CD4-positive, alpha-beta T cell treated with Interleukin-10 for 1 hour (primary cell): Measurements from ENCODE around the gene PRKCZ.
A peak's percentile ranks its signal among the peaks of the same experiment; 100 is the strongest.

Experiments
- DNase-seq: peaks from one replicate; pipeline ENCODE4 v3.0.0-alpha.2; 2020

The PRKCZ gene

DNA sequence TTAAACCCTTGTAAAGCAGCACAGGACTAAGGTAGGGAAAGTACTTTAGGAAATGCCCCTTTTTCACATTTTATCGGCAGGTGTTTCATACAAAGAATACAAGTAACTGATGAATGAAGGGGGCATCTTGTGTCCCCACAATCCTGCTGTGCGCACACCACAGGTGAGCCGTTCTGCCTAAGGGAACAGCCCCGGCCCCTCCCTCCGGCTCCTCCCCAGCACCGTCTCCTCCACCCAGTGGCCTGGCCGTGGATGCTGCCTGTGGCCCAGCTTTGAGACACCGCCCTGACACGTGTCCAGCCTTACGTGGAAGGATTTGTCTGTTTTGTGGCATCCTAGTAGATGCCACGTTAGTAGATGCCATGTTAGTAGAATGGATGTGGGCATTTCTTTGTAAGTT, 131.5 kb downstream of the PRKCZ start:
- no peak for DNase-seq

DNA sequence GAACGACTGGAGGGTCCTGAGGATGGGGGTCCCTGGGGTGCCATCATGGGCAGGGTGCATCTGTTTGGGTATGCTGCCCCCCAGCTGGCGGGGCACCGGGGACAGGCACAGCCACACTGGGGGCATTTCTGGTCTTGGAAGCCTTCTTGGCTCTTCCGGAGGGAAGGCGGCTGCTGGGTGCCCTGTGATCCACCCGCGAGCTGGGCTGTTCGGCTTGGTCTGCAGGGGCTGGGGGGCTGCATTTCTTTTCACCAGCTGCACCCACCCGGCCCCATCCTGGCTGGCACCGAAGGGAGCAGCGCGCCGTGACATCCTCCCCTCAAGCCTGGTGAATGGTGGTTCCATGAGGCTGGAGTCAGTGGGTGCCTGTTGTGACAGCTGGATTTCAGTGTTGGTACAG, 132.2 kb downstream of the PRKCZ start:
- DNase-seq = no peak

DNA sequence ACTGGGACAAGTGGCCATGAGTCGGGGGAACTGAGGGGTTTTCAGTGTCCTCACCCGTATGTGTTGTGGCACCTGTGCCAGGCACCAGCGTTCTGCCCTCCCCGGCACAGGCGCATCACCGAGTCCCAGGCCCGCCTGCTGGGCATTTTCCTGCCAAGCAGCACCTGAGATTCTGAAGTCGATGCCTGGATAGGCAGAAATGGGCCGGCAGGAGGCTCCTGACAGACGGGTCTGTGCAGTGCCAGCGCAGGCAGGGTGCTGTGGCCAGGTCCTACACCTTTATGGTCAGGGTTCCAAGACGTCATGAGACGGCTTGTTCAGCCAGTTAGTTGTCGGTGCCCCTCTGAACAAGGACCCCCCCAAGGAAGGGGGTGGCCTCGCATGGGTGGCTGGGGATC, 133.7 kb downstream of the PRKCZ start:
- no peak for DNase-seq

DNA sequence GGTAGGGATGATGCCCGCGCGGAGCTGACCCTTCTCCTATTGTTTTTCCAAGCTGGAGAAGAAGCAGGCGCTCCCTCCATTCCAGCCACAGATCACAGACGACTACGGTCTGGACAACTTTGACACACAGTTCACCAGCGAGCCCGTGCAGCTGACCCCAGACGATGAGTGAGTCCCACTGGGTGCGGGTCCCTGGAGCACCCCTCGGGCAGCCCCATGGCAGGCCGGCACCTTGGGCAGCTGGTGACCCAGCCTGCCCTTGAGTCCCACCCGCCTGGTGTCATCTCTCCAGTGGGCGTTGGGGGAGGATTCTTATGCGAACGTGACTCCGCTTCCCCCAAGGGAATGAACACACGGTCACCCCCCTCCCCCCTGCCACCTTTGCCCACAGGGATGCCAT, 134.3 kb downstream of the PRKCZ start:
- no peak for DNase-seq

DNA sequence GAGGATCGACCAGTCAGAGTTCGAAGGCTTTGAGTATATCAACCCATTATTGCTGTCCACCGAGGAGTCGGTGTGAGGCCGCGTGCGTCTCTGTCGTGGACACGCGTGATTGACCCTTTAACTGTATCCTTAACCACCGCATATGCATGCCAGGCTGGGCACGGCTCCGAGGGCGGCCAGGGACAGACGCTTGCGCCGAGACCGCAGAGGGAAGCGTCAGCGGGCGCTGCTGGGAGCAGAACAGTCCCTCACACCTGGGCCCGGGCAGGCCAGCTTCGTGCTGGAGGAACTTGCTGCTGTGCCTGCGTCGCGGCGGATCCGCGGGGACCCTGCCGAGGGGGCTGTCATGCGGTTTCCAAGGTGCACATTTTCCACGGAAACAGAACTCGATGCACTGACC, 134.7 kb downstream of the PRKCZ start:
- DNase-seq = no peak

DNA sequence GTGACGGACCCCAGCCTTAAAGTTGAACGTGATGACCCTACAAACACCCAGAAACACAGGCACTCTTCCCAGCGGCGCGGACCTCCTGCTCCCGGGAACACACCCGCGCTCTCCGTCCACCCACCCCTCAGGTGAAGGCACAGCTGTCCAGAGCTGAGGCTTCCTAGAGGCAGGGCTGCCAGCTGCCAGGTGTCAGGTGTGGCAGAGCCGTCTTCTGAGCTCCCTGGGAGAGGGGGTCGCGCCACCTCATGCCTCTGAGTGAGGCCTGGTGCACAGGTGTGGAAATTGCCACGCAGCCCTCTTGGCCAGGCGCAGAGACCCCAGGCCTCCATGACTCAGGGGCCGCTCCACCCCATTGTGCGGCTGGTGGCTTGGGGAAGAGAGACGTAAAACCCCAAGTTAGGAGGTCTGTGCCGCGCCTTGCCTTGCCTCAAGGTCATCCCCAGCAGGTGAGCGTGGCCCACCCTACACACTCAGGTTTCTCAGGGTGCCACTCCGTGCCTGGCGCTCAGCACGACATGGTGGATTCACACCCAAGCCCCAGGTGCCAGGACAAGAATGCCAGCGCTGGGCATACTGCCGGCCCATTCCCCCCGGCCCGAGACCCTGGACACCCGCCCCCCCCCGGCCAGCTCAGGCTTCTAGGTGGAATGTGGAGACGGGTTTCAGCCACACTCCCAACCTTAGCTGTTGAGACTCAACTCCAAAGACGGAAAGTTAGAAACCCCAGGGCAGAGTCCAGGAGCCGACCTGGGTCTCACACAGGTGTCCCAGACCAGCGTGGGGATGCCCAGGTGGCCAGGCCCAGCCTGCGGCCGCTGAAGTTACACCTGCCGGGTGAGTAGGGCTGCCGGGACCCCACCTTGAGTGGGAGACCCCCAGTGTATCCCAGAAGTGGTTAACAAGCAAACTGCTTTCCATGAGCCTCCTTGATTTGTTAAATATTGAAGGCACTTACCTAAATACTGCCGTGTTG, 136.0 kb downstream of the PRKCZ start:
- DNase-seq = no peak

DNA sequence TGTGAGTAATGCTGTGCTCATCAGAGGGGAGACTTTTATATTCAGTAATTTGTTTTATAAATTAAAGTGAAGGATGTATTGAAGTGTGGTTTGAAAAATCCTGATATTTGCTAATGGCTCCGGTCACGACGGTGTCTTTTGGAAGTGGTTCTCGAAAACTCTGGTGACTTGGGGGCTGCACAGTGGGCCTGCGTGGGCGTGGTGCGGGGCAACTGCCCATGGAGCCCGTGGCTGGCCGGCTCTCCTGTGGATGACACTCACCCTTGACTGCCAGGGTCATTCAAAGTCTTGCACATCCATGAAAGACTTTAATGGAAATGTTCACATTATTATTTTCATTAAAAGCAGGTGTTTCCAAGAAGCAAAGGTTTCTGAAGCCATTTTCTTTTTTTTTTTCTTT, 136.7 kb downstream of the PRKCZ start:
- DNase-seq = no peak

DNA sequence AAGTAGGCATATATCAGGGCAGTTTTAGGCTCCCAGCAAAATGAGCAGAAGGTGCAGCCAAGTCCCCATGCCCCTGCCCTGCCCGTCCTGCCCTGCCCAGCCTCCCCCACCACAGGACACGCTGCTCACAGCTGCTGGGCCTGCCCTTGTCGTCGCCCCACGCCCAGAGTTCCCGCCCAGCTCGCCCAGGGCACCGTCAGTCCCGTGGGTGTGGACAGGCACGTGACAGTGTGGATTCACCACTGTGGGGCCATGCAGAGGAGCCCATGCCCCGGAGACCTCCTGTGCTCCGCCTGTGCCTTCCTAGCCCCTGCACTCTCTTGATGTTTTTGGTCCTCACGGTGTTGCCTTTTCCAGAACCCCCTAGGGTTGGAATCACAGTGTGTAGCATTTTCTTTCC, 137.4 kb downstream of the PRKCZ start:
- DNase-seq = no peak

DNA sequence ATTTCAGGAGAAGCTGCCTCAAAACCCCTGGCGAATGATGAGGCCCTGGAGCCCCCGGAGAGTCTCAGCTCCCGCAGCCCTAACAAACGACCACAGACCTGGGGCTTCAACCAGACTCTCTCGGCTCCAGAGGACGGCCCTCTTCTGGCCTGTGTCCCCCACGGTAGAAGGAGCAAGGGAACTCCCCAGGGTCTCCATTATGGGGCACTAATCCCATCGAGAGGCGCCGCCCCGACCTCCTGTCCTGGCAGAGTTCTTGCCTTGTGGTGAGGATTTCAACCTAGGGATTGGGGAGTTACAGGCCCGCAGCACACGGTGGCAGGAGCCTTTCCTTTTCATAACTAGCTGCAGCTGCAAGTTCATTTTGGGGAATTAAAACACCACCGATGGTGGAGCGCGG, 138.1 kb downstream of the PRKCZ start:
- no peak for DNase-seq

DNA sequence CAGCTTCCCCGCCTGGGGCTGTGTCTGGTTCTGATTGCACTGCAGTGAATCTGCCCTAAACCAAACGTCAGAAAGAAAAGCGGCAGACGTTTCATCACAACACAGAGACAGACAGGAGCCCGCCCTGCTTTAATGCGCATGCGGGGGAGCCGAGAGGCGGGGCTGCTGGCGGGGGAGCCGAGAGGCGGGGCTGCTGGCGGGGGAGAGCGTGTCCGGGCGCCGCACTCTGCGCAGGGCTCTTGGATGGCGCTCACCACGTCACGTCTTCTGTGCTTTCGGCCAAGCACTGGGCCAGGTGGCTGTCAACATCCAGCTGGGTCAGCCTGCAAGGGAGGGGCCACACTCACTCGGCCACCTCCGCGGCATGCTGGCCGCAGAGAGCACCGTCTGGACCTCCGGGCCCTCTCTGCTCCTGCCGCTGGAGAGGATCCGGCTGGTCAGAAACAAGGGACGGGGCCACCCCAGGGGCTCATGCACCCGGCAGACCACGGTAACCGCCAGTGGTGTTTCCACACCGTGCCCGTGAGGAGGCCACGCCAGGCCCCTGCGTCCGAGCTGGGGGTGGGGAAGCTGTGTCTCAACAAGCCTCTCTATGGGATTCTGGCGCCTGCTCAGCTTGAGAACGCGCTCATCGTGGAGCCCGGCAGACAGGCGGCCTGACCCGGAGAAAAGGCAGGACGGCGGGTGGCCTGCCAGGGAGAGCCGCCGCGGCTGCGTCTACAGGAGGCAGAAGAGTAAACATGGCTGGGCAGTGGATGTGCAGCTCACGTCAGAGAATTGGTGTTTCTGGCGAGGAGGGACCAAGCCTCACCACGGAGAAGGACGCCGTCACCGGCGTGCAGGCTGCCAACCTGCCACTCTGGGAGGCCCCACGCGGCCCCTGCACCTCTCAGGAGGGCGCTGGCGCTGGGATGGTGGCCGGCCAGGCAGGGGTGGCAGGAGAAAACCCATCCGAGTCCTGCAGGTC, 139.5 kb downstream of the PRKCZ start:
- DNase-seq = peak; percentile 95

DNA sequence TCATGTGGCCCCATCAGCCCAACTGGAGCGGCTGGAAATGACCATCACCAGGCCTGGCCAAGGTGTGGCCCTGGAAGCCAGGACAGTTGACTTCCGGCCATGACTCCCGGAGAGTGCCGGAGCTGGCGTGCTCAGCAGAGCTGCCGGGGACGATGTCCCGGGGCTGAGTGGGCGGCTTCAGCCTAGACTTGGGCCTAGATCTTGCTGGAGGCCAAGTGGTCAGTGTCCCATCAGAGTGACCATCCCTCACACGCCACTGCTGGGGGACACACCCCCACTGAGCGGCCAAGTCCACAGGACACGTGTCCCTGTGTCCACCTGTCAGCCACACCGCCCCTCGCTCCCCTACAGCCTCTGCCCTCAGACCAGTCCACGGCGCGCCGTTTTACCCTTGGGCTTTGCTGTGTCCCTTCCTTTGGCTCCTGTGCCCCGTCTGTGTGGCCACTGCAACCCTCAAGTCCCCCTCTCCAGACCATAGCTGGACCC, 140.3 kb downstream of the PRKCZ start:
- no peak for DNase-seq

DNA sequence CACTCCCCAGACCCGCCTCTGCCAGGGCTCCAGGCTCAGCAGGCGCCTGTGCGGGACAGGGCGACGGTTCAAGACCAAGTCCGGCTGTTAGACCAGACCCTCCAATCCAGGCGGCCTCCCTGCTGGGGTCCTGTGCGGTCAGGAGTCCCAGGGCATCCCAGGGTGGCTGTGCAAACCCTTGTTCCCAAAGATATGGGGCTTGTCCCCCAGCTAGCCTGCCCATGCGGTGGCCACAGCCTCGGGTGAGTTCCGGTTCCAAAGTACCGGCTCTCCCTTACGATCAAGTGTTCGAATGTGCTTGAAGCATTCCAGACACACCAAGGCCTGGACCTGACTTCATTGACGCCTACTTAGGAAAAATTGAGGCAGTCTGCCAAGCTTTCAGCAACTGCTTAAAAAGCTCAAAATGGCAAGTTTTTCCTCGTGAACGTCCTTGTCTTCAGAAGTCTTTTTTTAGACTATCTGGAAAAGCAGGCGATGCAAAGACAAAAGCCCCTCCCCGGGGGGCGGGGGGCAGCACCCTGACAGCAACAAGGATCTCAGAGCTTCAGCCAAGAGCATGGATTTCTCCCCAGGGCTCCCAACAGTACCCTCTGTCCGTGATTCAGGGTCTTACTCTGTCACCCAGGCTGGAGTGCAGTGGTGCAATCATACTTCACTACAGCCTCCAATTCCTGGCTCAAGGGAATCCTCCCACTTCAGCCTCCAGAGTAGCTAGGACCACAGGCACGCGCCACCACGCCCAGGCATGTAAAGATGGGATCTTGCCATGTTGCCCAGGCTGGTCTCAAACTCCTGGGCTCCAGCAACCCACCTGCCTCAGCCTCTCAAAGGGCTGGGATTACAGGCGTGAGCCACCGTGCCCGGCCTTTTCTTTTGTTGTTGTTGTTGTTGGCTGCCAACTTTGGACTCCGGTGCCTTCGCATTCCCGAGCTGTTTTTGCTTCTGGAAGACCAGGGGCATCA, 142.1 kb downstream of the PRKCZ start:
- no peak for DNase-seq

DNA sequence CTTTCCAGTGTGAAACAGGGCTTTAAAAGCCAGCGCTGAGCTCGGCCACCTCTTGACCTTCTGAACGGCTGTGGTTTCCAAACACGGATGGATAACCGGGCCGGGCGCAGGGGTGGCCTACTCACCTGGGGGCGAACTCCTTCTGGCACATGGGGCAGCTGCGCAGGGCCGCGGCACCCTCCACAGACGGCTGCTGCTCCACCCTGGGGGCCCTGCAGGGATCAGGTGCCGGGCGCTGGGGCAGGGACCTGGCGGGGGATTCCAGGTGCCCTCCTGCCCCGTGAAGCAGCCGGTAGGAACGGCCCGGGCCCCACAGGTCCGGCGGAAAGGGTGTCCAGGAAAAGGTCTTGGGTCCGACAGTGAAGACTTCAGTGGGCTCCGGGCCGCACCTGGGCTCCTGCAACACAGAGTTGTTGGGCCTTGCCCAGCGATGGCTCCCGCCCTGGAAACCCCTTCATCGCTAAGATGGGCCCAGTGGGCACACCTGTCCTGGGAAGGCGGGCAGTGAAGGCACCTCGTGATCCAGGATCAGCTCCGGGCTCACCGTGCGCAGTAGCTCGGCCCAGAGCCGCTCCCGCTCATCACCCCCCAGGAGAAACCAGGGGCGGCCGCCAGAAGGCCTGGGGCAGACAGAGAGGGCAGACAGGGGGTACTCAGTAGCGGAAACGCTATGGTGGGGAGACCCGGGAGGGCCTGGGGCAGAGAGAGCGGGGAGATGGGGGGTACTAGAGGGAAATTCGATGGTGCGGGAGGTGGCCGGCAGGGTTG, 143.5 kb downstream of the PRKCZ start:
- no peak for DNase-seq

DNA sequence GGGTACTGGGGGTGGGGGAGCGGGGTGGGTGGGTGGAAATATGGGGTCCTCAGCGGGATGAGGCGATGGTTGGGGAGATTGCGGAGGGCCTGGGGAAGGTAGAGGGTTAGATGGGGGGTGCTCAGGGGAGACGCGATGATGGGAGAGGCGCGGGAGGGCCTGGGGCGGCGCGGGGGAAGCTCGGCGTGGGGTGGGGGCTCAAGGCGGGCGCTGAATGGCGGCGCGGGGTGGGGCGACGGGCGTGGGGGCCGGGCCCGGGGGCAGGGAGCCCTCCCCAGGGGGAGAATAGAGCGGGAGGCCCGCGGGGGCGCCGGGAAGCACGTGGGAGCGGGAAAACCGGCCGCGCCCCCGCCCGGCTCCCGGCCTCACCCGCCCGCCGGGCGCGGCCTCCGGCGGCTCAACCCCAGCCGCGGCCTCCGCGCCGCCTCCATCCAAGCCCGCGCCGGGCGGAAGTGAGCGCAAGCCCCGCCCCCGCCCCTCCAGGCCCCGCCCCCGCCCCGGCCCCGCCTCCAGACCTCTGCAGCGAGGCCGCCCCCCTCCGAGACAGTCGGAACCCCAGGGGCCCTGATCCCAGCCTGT, 144.2 kb downstream of the PRKCZ start, which contains the start of gene FAAP20:
TSS of gene FAAP20 (minus strand) at position 454 of the 579 bp plus-strand sequence. CDS start at position 431, 23 bp downstream.
- DNase-seq = peak; percentile 84

DNA sequence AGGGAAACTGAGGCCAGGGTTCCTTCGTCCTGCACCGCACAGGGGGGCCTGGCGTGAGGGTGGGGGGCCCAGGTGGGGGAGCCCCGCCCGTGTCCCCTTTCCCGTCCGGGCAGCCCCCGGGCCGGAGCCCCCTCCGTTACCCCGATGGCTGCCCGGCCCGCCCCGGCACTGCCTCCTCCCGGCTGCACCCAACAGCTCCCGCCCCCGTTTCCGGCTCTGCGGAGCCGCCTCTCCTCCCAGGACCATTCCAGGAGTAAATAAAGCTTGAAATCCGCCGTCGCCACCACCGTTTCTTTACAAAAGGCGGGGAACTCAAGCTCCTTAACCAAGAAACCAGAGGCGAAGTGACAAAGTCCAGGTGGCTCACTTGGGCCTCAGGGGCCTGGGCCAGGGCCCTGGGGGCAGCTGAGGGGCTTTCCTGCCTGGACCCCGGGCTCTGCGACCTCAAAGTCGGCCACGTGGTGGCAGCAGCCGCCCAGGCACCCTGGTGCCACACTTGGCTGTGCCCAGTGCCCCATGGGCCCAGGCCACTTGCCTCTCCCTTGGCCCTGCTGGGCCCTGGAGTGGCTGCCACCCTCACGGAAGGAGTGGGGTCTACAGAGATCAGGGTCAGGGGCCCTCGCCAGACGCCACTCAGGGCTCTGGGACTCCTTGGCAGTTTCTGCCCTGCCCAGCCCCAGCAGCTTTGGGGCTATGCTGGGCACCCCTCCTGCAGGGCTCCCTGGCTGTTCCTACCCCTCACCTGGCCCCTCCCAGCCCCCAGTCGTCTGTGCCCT, 144.9 kb downstream of the PRKCZ start:
- peak; percentile 89 for DNase-seq

DNA sequence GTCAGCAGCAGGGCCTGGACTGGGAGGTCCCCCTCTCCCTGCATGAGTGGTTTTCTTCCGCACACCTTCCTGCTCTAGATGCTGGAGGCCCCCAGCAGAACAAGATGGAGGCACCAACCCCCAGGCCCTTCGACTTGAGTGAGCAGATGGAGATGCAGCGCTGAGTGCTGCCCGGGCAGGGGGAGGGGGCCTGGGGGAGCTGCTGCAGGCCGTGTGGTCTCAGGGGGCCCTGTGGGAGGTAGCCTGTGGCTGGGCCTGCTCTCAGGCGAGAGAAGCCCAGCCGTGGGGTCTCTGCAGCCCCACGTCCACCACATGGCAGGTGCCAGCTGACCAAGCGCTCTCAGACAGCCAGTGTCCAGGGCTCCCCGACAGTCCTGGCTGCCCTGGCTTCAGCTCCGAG, 145.6 kb downstream of the PRKCZ start:
- no peak for DNase-seq

DNA sequence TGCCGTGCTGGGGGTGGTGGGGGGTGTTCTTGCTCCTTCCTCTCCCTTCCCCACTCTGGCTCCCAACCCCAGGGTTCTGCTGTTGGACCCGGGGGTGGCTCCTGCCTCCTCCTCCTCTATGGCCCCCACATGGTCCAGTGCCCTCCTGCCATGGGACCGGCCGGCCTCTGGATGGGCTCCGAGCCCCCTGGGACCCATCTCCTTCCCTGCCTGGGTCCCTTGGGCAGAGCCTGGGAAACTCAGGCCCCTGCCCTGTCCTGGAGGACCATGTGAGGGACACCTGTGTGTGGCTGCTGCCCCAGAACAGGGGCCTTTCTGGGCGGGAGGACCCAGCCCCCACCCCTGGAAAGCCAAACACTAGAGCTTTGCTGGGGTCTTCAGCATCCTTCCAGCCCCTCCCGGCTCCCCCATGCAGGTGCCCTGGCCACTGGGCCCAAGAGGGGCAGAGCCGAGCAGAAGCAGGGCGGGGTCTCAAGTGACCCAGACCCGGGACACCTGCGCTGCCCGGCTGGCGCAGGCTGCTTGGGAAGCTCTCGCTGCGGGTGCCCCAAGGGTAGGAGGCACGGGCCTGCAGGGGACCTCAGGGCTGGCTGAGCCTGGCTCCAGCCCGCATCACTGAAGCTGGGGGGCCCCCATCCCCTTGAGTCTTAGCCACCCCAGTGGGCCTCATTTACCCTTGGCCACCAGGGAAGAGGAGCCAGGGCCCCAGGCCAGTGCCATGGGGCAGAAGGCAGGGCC, 146.9 kb downstream of the PRKCZ start:
- no peak for DNase-seq

DNA sequence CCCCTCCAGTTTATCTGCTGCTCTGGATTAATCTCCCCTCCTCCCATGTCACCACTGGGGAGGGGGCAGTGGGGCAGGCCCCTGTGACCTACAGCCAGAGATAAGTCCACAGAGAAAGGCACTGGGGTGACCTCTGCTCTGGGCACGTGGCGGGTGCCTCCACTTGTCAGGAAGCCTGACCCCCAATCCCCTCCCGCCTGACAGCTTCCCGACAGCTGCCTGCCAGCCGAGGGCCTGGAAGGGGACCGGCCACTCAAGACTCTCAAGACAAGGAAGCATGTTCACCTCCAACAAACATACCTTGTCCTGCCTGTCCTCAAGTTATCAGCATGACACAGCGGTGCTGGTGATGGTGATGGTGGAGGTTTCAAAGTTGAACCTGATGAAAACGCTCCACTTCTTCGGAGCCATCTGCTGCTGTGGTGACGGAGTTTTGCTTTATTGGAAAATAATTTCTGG, 147.5 kb downstream of the PRKCZ start:
- DNase-seq = no peak

DNA sequence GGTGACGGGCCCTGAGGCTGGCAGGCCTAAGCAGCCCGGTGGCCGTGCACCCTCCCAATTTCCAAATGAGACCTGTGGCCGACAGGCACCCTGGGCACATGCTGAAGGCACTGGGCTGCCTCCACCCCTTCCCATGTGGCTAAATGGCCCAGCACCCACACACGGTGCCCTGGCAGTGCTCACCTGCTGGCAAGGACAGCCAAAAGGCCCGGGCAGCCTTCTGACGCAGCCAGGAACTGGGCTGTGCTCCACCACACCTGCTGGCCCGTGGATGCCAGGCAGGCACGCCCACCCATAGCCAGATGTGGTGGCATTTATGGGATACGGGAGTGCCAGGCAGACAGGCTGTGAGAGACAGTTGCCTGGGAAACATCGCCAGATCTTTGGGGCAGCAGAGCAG, 148.4 kb downstream of the PRKCZ start:
- DNase-seq = peak; percentile 23
